K562 (cell line): Measurements from ENCODE around the gene ANKFN1. TPM values are rescaled to one million over a fixed set of nuclear protein-coding genes. Genes with fewer than 3 reads are reported as not detected.

Experiments used
- ATAC-seq: fragments of 200-7000 bp; cut with Tn5 transposase; 3 replicates; pipeline ENCODE4 v1.9.1; 2020; ENCODE audit warnings: moderate library complexity
- BruUV-seq: library from RNA; stranded (reverse); fragments of 400-500 nt; replicated peaks from 2 replicates; lab custom pipeline; 2021; lab: Mats Ljungman, UMichigan
- CTCF ChIA-PET: fragments of 300-600 bp; formaldehyde crosslinking; extraction: SDS; loops from one replicate; lab custom pipeline; 2021; ENCODE audit warnings: low intra/inter-chr PET ratio; lab: Yijun Ruan, JAX
- POLR2A ChIA-PET: fragments of 300-600, 350-650 bp; sonication (Branson Sonifier 250); formaldehyde crosslinking; extraction: SDS; loops from one replicate; lab custom pipeline; 2021; ENCODE audit warnings: antibody characterized with exemption, inconsistent platforms; lab: Yijun Ruan, JAX
- DNase-seq, 4 experiments: peaks; one replicate each; pipeline versions ENCODE4 v3.0.0 to v3.0.0-alpha.2; 2011 to 2018; ENCODE audit warnings: low spot score in 3 of 4, mixed read lengths in 3 of 4; ENCODE audit errors: extremely low read depth in 1 of 4
- FAIRE-seq: peaks from 2 replicates; lab custom pipeline; 2011; peaks lifted over from hg19 to GRCh38; lab: Jason Lieb, UNC
- H2AFZ ChIP-seq: 2 replicates; pipeline ENCODE4 v1.6.0; 2011; ENCODE audit warnings: low read depth, low read length, control low read depth, inconsistent platforms
- H3K27ac ChIP-seq: fragments of 200-600 bp; 3 replicates; pipeline ENCODE4 v1.8.0; 2011; ENCODE audit warnings: low read depth, mild to moderate bottlenecking, control low read depth, inconsistent platforms, low read length, moderate library complexity, mixed read lengths; ENCODE audit errors: extremely low read depth
- H3K27me3 ChIP-seq, 2 experiments: fragments of 300-600 bp in 1 of 2; 2 replicates in 1 of 2; 3 replicates in 1 of 2; pipeline versions ENCODE4 v1.6.0 to v1.8.0; 2011; ENCODE audit warnings: inconsistent platforms in 2 of 2, low read length in 2 of 2, mild to moderate bottlenecking in 1 of 2, mixed read lengths in 1 of 2, moderate library complexity in 1 of 2; ENCODE audit not compliant: control insufficient read depth in 2 of 2, insufficient read depth in 2 of 2
- H3K36me3 ChIP-seq: fragments of 300-600 bp; 3 replicates; pipeline ENCODE4 v1.8.0; 2011; ENCODE audit warnings: mild to moderate bottlenecking, low read length, inconsistent platforms; ENCODE audit not compliant: control insufficient read depth, insufficient read depth
- H3K4me1 ChIP-seq, 2 experiments: fragments of 200-600 bp in 1 of 2; replicated peaks in 1 of 2; 2 replicates in 1 of 2; 3 replicates in 1 of 2; pipeline versions ENCODE4 v1.5.1 to v1.8.0; 2011; ENCODE audit warnings: inconsistent platforms in 2 of 2, low read length in 2 of 2, mild to moderate bottlenecking in 1 of 2, mixed read lengths in 1 of 2, moderate library complexity in 1 of 2; ENCODE audit not compliant: control insufficient read depth in 2 of 2, insufficient read depth in 2 of 2
- H3K4me2 ChIP-seq: 2 replicates; pipeline ENCODE4 v1.6.1; 2011; ENCODE audit warnings: low read length, control low read depth, inconsistent platforms, mixed read lengths; ENCODE audit not compliant: insufficient read depth
- H3K4me3 ChIP-seq: fragments of 200-600 bp; sonication (generic), shearing (Covaris generic); 2 replicates; pipeline ENCODE4 v1.5.1; 2016; ENCODE audit warnings: control low read depth, inconsistent platforms
- H3K79me2 ChIP-seq: fragments of 200-600 bp; 3 replicates; pipeline ENCODE4 v1.8.0; 2011; ENCODE audit warnings: low read length, inconsistent platforms; ENCODE audit not compliant: control insufficient read depth, insufficient read depth
- H3K9ac ChIP-seq, 2 experiments: 2 replicates each; pipeline versions ENCODE4 v1.6.0 to v1.6.1; 2011; ENCODE audit warnings: low read depth in 2 of 2, low read length in 2 of 2, control low read depth in 1 of 2, inconsistent platforms in 1 of 2, mild to moderate bottlenecking in 1 of 2, mixed read lengths in 1 of 2; ENCODE audit not compliant: insufficient read depth in 1 of 2
- H3K9me1 ChIP-seq: one replicate; pipeline ENCODE4 v1.6.0; 2011; ENCODE audit warnings: inconsistent platforms, mild to moderate bottlenecking, low read length, moderate library complexity; ENCODE audit not compliant: control insufficient read depth, insufficient read depth
- H3K9me3 ChIP-seq: replicated peaks from 2 replicates; pipeline ENCODE4 v1.5.1; 2011; ENCODE audit warnings: low read depth, low read length, inconsistent platforms; ENCODE audit not compliant: control insufficient read depth, insufficient read depth
- H4K20me1 ChIP-seq: replicated peaks from 2 replicates; pipeline ENCODE4 v1.6.1; 2011; ENCODE audit warnings: low read length, inconsistent platforms, mixed read lengths; ENCODE audit not compliant: control insufficient read depth, insufficient read depth
- ATF3 ChIP-seq, 2 experiments: fragments of 450-650 bp in 1 of 2; sonication (generic) in 1 of 2; formaldehyde crosslinking in 1 of 2; IDR thresholded peaks in 1 of 2; conservative IDR thresholded peaks in 1 of 2; 2 replicates each; pipeline versions ENCODE4 v1.6.1 to v1.8.1; 2016 to 2023; ENCODE audit warnings: mild to moderate bottlenecking in 2 of 2, moderate library complexity in 2 of 2, inconsistent platforms in 1 of 2, missing genetic modification reagents in 1 of 2
- ATF4 ChIP-seq: fragments of 450-650 bp; formaldehyde crosslinking; IDR thresholded peaks from 2 replicates; pipeline ENCODE4 v1.4.0; 2022; ENCODE audit warnings: mild to moderate bottlenecking, moderate library complexity
- EGR1 ChIP-seq: fragments of 450-650 bp; conservative IDR thresholded peaks from 2 replicates; pipeline ENCODE4 v1.6.1; 2017; ENCODE audit warnings: mild to moderate bottlenecking
- HDAC8 ChIP-seq: fragments of 450-650 bp; IDR thresholded peaks from 2 replicates; pipeline ENCODE4 v1.6.1; 2016; ENCODE audit warnings: mild to moderate bottlenecking, missing genetic modification characterization, moderate library complexity, missing compliant biosample characterization
- MXD1 ChIP-seq: fragments of 250-450 bp; sonication (Bioruptor Pico); IDR thresholded peaks from 2 replicates; pipeline ENCODE4 v1.8.0; 2021; ENCODE audit warnings: borderline replicate concordance, mild to moderate bottlenecking, moderate library complexity; ENCODE audit not compliant: poor library complexity, severe bottlenecking
- NUFIP1 ChIP-seq: fragments of 450-650 bp; IDR thresholded peaks from 2 replicates; pipeline ENCODE4 v1.6.1; 2018; ENCODE audit not compliant: partially characterized antibody
- PKNOX1 ChIP-seq: fragments of 450-650 bp; IDR thresholded peaks from 2 replicates; pipeline ENCODE4 v1.6.1; 2016
- SMC3 ChIP-seq: conservative IDR thresholded peaks from 2 replicates; pipeline ENCODE4 v1.6.1; 2011; ENCODE audit warnings: low read depth, low read length, improper control_type of control experiment; ENCODE audit not compliant: insufficient read depth
- SREBF2 ChIP-seq: sonication (generic); formaldehyde crosslinking; IDR thresholded peaks from 2 replicates; pipeline ENCODE4 v1.4.0; 2020; ENCODE audit warnings: mild to moderate bottlenecking, missing genetic modification reagents
- ZBTB34 ChIP-seq: fragments of 250-450 bp; sonication (Bioruptor Pico); IDR thresholded peaks from 2 replicates; pipeline ENCODE4 v1.8.0; 2021; ENCODE audit warnings: mild to moderate bottlenecking, moderate library complexity
- ZNF165 ChIP-seq: fragments of 250-450 bp; sonication (Bioruptor Pico); IDR thresholded peaks from 2 replicates; pipeline ENCODE4 v1.4.0; 2020; ENCODE audit warnings: borderline replicate concordance
- ZNF583 ChIP-seq: fragments of 250-450 bp; sonication (Bioruptor Pico); IDR thresholded peaks from 2 replicates; pipeline ENCODE4 v1.4.0; 2020
- WGBS: fragments of 100-300 bp; shearing (Covaris generic); methylation state at CpG from one replicate; pipeline ENCODE4 v1.1.6; 2016; ENCODE audit warnings: low coverage, mixed read lengths; ENCODE audit not compliant: insufficient coverage; ENCODE audit errors: missing lambda C conversion rate; 5-methylcytosine and 5-hydroxymethylcytosine counted together
- in situ Hi-C: fragments of 300-500 bp; cut with MboI; formaldehyde crosslinking; loops from 4 replicates; pipeline ENCODE4 v1.15.0; 2018; ENCODE audit warnings: inconsistent platforms, mixed read lengths
- intact Hi-C: fragments of 100-400 bp; cut with micrococcal nuclease; formaldehyde crosslinking; loops from 2 replicates; pipeline ENCODE4 v1.14.2; 2022
- polyA plus RNA-seq, 8 experiments: library from polyadenylated mRNA; depleted of rRNA in 4 of 8; stranded (reverse) in 5 of 8; unstranded in 3 of 8; fragments of >200 nt; fragmentation: Nextera tagmentation in 2 of 8; fragmentation: Illumina TruSeq in 1 of 8; extraction: Ambion mirVana in 2 of 8; extraction: Trizol in 1 of 8; gene quantifications; 2 replicates each; pipeline versions ENCODE4 v1.2.1 to v1.2.3, GENCODE V29; 2011 to 2014; ENCODE audit warnings: inconsistent platforms in 1 of 8, missing spikeins in 1 of 8
- total RNA-seq, 7 experiments: library from RNA; depleted of rRNA in 6 of 7; stranded (reverse); fragments of >200 nt in 6 of 7; fragmentation: Illumina TruSeq in 2 of 7; extraction: Trizol in 2 of 7; gene quantifications; 2 replicates each; pipeline versions ENCODE4 v1.2.1 to v1.2.3, GENCODE V29; 2011 to 2021; ENCODE audit warnings: low replicate concordance in 1 of 7

ANKFN1 gene
- total and polyA plus RNA-seq, 9 of the 15 experiments (the other 6 are each of a cell fraction or from before 2014, with no cell fraction given): 0.04 to 0.39 (median 0.15) TPM; not detected in 1

- H3K9me3 ChIP-seq: no peaks in the 10 kb centered on the region
- no peak overlapping the region for H3K9ac ChIP-seq
- ChIA-PET POLR2A (no interaction called here), CTCF (no interaction called here)
- H3K27me3 ChIP-seq: no peaks in the 10 kb centered on the region
- H3K36me3 ChIP-seq: no peaks in the 10 kb centered on the region
- H3K9me1 ChIP-seq: no peaks in the 10 kb centered on the region
- no peak overlapping the region for H2AFZ ChIP-seq
- H3K4me3 ChIP-seq: no peak overlapping the region
- no peak overlapping the region; the same call in 1 of the 2 replicates for H3K4me2 ChIP-seq
- no peaks in the 10 kb centered on the region for H3K4me1 ChIP-seq
- intact Hi-C loops: no loop called here
- H3K27ac ChIP-seq: no peak overlapping the region
- H3K79me2 ChIP-seq: no peaks in the 10 kb centered on the region
- no peaks in the 10 kb centered on the region for H4K20me1 ChIP-seq
- DNase-seq (no peak), ATAC-seq (no peak), FAIRE-seq (no peak)
- BruUV-seq: no TSS peak
- in situ Hi-C loops: no loop called here
- WGBS: 5% methylated on average over 8 of the region's 8 CpGs
- TF ChIP-seq ZBTB34 (no peak), HDAC8 (tag) (no peak), NUFIP1 (no peak), PKNOX1 (peak; percentile 78), ZNF583 (CRISPR knock-in tag) (no peak), SMC3 (no peak), ATF3 (IDR thresholded peaks at IDR 0.05) (peak; percentile 57; the same call in 1 of the 2 replicates), ATF3 (CRISPR knock-in tag; conservative IDR thresholded peaks at IDR 0.05) (no peak), ZNF165 (CRISPR knock-in tag) (no peak), SREBF2 (no peak), EGR1 (no peak), MXD1 (no peak), ATF4 (CRISPR knock-in tag) (peak; percentile 60; the same call in 1 of the 2 replicates)
Observed at GRCh38 chr17:56350592-56350991, 197.3 kb downstream of the ANKFN1 start.
